Head of caudate nucleus (tissue), 42 donors: ENCODE measurements around the gene SNX11.

Source experiments
- DNase-seq, 42 donors: peaks; one replicate each; pipeline versions ENCODE4 v3.0.0 to v3.0.0-alpha.2; 2020 to 2021; ENCODE audit warnings: mixed read lengths in 7 of 42
- intact Hi-C: fragments of 100-400 bp; cut with DNase I; formaldehyde crosslinking; loops from one replicate; pipeline ENCODE4 v1.15.0; 2022

The SNX11 gene

GRCh38 chr17:48151220-48151619 lies 43.7 kb downstream of the SNX11 start:
- intact Hi-C loops = no loop called here
- no peak for DNase-seq

- intact Hi-C loops = no loop called here
- DNase-seq = no peak
These were observed 44.7 kb downstream of the SNX11 start for GRCh38 chr17:48152289-48152688.

GRCh38 chr17:48153691-48154358 lies 46.3 kb downstream of the SNX11 start:
- intact Hi-C loops = no loop called here
- no peak for DNase-seq

- intact Hi-C loops = no loop called here
- no peak for DNase-seq
These were observed 48.5 kb downstream of the SNX11 start for GRCh38 chr17:48155889-48156611.

DNA sequence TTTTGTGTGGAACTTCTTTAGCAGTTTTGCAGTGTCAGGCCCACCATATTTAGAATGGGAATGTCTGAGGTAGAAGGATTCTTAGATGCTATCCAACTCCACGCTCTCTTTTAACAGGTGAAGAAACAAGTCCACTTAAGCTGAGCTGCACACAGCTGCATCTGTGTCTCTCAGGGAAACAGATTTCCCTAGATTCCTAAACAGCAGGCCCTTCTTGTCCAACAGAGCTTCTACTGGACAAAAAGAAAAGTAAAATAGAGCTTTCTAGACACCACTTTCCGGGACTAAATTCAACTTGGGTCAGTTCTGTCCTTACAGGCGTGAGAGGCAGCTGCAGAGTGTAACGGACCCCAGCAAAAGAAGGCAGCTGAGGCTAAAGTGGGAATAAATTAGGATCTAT lies 51.7 kb downstream of the SNX11 start:
- DNase-seq = no peak
- intact Hi-C loops = no loop called here

DNA sequence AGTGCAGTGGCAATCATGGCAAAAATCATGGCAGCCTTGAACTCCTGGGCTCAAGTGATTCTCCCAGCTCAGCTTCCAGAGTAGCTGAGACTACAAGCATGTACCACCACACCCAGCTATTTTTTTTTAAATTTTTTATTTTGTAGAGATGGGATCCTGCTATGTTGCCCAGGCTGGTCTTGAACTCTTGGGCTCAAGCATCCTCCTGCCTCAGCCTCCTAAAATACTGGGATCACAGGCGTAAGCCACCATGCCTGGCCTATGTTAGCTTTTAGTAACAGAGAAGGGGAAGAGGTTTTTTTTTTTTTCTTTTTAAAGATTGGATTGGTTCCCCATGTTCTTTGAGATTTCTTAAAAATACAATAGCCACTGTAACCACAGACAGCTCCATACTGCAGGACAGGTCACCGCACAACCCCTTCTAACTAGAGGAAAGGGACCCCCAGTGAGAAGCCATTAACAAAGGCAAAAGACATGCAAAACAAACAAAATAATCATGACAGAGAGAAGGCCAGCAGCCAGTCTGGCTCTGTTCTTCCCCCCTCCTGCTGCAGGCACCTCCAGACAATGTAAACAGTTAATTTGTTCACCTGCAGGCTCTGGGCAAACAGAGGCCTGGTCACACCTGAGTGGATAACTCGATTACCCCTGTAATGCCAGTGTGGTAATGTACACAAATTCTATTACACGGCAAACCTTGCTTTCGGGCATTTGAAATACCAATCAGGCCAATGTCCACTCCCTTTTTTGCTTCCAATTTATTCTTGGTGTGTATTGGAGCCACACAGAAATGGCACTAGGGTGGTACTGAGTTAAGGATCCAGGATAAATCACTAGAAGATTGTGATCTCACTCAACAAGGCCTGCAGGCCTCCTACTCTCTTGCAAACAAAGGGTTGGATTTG lies 52.9 kb downstream of the SNX11 start:
- intact Hi-C loops = no loop called here
- DNase-seq = no peak

DNA sequence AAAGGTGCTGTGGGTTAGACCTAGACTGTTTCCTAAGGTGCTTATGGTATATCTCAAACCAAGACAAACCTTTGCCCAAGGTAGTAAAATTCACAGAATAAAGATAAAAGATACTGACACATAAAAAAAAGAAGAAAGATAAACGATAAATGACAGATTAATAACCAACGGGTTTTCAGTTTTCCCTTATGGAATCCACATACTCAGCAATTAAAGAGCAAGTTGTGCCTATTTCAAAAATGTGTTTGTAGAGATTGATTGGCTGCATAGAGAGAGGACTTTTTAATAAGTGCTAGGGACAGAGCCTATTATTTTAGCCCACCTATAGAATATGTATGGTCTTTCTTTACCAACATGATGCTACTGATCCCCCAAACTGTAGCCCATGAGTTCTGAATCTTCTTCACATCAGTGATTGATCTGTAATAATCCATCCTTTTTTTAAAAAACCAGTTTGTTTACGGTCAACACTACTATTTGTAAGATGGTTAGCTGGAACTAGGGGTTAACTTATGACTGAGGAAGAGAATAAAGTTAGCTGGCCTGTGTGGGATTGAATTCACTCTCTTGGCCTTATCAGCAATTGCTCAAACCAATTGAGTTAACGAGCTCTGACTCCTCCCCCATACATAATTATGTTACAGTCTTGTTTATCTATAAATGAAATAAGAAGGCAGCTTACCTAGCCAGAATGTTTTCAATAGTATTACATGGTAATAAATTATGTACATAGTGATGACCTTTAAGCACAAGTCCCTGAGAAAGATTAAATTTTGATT lies 53.8 kb downstream of the SNX11 start:
- no peak for DNase-seq
- intact Hi-C loops = no loop called here

GRCh38 chr17:48162306-48162934 lies 54.9 kb downstream of the SNX11 start:
- intact Hi-C loops = no loop called here

DNA sequence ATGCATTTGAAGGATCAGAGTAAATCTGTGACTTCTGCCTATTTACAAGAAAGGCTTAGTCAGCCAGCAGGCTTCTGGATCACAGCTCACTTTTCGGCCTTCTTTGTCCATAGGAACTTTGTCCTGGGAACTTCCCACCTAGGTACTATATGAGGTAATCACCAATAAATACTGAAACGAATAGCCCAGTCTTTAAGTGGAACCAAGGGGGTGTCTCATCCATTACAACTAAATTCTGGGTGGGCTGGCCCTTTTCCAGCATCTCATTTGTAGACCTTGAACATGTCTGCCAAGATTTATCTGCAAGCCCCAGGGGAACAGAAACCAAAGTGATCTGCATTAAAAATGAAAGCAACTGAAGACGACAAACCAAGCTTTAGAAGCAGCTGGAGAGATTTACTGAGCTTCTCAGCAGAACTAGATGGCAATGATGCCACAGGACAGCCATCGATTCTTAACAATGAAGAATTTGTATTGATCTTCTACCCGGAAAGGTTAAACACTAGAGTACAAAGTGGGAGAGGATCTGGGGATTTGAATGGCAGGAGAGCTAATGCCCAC lies 55.5 kb downstream of the SNX11 start:
- DNase-seq = no peak
- intact Hi-C loops = no loop called here

More at GRCh38 chr17:48162306-48162934, 54.9 kb downstream of the SNX11 start:
- DNase-seq = no peak

- no peak for DNase-seq
- intact Hi-C loops = no loop called here
These were observed 56.2 kb downstream of the SNX11 start for GRCh38 chr17:48163809-48164208.

DNA sequence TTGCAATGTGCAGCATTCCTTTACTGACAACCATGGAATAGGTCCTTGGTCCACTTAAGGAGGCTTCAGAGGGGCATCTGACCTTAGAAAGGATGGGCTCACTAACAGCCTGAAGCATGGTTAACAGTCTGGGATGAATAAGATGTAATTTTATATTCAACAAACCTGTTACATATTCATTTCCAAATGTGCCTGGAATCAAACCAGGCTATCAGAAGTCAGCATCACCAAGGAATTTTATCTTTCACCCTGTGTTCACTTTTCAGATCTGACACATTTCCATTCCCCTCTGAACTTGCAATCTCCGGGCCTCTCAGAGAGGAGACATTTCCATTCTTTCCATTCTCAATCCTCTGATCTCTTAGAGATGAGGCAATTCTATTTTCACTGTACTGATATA lies 62.4 kb downstream of the SNX11 start:
- intact Hi-C loops = no loop called here
- DNase-seq = no peak
